ENCODE measurements around the gene TMUB1. TPM values are rescaled to one million over a fixed set of nuclear protein-coding genes. Genes with fewer than 3 reads are reported as not detected.

TMUB1 gene
- total and polyA plus RNA-seq, 2 donors (not counting 1 experiment from before 2014, with no cell fraction given): 49.2 to 102 TPM

DNA sequence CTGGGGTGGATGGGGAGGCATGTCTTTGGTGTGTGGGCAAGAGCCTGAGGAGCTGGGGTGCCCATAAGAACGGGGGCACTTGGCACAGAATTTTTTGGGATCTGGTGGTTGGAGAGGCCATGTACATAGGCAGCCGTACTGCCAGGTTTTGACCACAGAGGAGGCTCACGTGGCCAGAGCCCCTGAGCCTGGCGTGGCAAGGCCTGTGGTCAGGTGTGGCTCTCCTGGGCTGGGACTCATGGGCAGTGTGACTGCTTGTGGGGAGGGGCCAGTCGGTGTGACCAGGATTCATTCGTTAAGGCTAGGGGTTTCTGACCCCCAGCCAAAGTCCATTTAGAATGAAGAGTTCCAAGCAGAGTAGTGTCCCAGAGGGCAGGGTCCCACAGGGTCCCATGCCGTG is 41.2 kb upstream of the TMUB1 start:
- Histone ChIP-seq H3K27me3 (replicated peaks in 1 of 4; ENCODE audit: control extremely low read depth in 1 of 4, control insufficient read depth in 3 of 4, insufficient read depth in 4 of 4, low read length in 3 of 4) (no peaks in the 10 kb centered on the region), H3K4me2 (replicated peaks; ENCODE audit: low read depth, low read length, poor library complexity, severe bottlenecking) (no peak overlapping the region), H4K20me1 (ENCODE audit: control insufficient read depth, insufficient read depth, low read length, poor library complexity, severe bottlenecking) (no peaks in the 10 kb centered on the region), H3K4me3 (ENCODE audit: control extremely low read depth in 1 of 5, extremely low read depth in 1 of 5, insufficient read depth in 1 of 5, low read depth in 2 of 5, low read length in 4 of 5) (no peak overlapping the region), H3K36me3 (replicated peaks in 1 of 2; ENCODE audit: control extremely low read depth in 1 of 2, control insufficient read depth in 1 of 2, extremely low read depth in 1 of 2, insufficient read depth in 2 of 2, low read length in 1 of 2) (no peaks in the 10 kb centered on the region), H3K9ac (ENCODE audit: low read length) (no peak overlapping the region), H3K9me3 (ENCODE audit: control extremely low read depth in 1 of 3, control insufficient read depth in 2 of 3, insufficient read depth in 1 of 3, low read length in 2 of 3) (no peaks in the 10 kb centered on the region), H3K4me1 (ENCODE audit: control insufficient read depth in 2 of 2, insufficient read depth in 2 of 2, low read length in 2 of 2) (peaks cover 0 to 6% of the 10 kb centered on the region in 2 donors), H2AFZ (ENCODE audit: insufficient read depth, low read depth, low read length, poor library complexity, severe bottlenecking) (no peak overlapping the region), H3K27ac (ENCODE audit: low read length in 2 of 2) (no peak overlapping the region), H3K79me2 (ENCODE audit: control insufficient read depth, insufficient read depth, low read length) (no peaks in the 10 kb centered on the region)
- DNase-seq: no peak
- Mint-ChIP-seq H3K27me3 (peaks cover 3% of the 10 kb centered on the region), H3K9me3 (ENCODE audit: insufficient read depth) (no peaks in the 10 kb centered on the region), H3K4me3 (no peak overlapping the region), H3K4me1 (peaks cover 3% of the 10 kb centered on the region), H3K27ac (no peak overlapping the region)
- 96% methylated on average over 7 of the region's 7 CpGs for whole genome bisulfite sequencing (ENCODE audit: insufficient coverage)
- no peak for ATAC-seq (ENCODE audit: low read depth)
- intact Hi-C loops (cut with micrococcal nuclease): loop anchor here (1.0 kb wide), 1 partner anchor 48 kb away; no protein-coding TSS in a partner anchor
- TF ChIP-seq CTCF (IDR thresholded peaks at IDR 0.05) (no peak), EZH2 (IDR thresholded peaks at IDR 0.05; ENCODE audit: borderline replicate concordance, insufficient read depth, low read depth, low read length, poor library complexity, severe bottlenecking) (no peak)
- CTCF ChIA-PET: interaction anchor here (0.6 to 2.0 kb wide), 26 partner anchors 9 to 181 kb away, joined by 3 to 17 read pairs (median 4); partner anchors contain the start of gene FASTK
- POLR2A ChIA-PET: no interaction called here

DNA sequence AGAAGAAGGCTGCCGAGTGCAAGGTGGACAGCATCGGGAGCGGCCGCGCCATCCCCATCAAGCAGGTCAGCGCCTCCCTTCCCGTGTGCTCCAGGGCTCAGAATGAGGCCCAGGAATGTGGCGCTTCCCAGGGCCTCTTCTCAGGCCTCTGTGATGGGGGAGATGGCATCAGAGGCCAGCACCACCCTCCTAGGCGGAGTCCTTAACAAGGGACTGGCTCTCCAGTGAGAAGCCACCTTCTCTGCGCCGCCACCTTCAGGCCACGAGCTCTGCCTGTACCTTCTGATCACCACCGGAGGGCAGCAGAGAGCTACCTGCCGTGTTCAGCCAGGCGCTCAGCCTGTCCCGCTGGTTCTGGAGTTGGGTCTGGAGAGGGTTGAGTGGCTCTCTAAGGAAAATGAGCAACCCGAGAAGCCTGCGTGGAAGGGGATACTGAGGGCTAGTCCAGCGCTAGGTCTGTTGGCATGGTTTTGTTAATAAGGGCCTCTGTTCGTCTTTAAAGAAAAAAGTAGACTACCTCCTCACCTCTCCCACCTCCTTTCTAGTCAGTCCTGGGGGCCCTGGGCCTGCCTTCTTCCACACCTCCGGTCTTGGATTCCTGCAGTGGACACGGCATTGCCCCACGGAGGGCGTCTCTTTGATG is 40.6 kb upstream of the TMUB1 start:
- H4K20me1 ChIP-seq (ENCODE audit: control insufficient read depth, insufficient read depth, low read length, poor library complexity, severe bottlenecking): no peaks in the 10 kb centered on the region
- no peak for TF ChIP-seq EZH2 (IDR thresholded peaks at IDR 0.05; ENCODE audit: borderline replicate concordance, insufficient read depth, low read depth, low read length, poor library complexity, severe bottlenecking)
- peak; percentile 93 for TF ChIP-seq CTCF (IDR thresholded peaks at IDR 0.05)
- H2AFZ ChIP-seq (ENCODE audit: insufficient read depth, low read depth, low read length, poor library complexity, severe bottlenecking): no peak overlapping the region
- H3K36me3 ChIP-seq (replicated peaks in 1 of 2; ENCODE audit: control extremely low read depth in 1 of 2, control insufficient read depth in 1 of 2, extremely low read depth in 1 of 2, insufficient read depth in 2 of 2, low read length in 1 of 2): no peaks in the 10 kb centered on the region
- peaks cover 3% of the 10 kb centered on the region for H3K4me1 Mint-ChIP-seq
- peaks cover 3% of the 10 kb centered on the region for H3K27me3 Mint-ChIP-seq
- no peak overlapping the region for H3K4me2 ChIP-seq (replicated peaks; ENCODE audit: low read depth, low read length, poor library complexity, severe bottlenecking)
- intact Hi-C loops (cut with micrococcal nuclease): loop anchor here (1.0 kb wide), 1 partner anchor 48 kb away; no protein-coding TSS in a partner anchor
- DNase-seq (peak; percentile 85), ATAC-seq (ENCODE audit: low read depth) (peak; percentile 98)
- no peaks in the 10 kb centered on the region for H3K9me3 Mint-ChIP-seq (ENCODE audit: insufficient read depth)
- no peak overlapping the region for H3K27ac Mint-ChIP-seq
- H3K79me2 ChIP-seq (ENCODE audit: control insufficient read depth, insufficient read depth, low read length): no peaks in the 10 kb centered on the region
- no peaks in the 10 kb centered on the region for H3K27me3 ChIP-seq (replicated peaks in 1 of 4; ENCODE audit: control extremely low read depth in 1 of 4, control insufficient read depth in 3 of 4, insufficient read depth in 4 of 4, low read length in 3 of 4)
- POLR2A ChIA-PET: no interaction called here
- H3K4me1 ChIP-seq (ENCODE audit: control insufficient read depth in 2 of 2, insufficient read depth in 2 of 2, low read length in 2 of 2): peaks cover 0 to 6% of the 10 kb centered on the region in 2 donors
- H3K4me3 ChIP-seq (ENCODE audit: control extremely low read depth in 1 of 5, extremely low read depth in 1 of 5, insufficient read depth in 1 of 5, low read depth in 2 of 5, low read length in 4 of 5): no peak overlapping the region
- H3K9me3 ChIP-seq (ENCODE audit: control extremely low read depth in 1 of 3, control insufficient read depth in 2 of 3, insufficient read depth in 1 of 3, low read length in 2 of 3): no peaks in the 10 kb centered on the region
- H3K9ac ChIP-seq (ENCODE audit: low read length): no peak overlapping the region
- CTCF ChIA-PET: interaction anchor here (0.6 to 2.0 kb wide), 31 partner anchors 9 to 948 kb away, joined by 3 to 17 read pairs (median 4); partner anchors contain the start of gene FASTK
- 57% methylated on average over 7 of the region's 24 CpGs for WGBS (ENCODE audit: insufficient coverage)
- H3K4me3 Mint-ChIP-seq: no peak overlapping the region
- H3K27ac ChIP-seq (ENCODE audit: low read length in 2 of 2): no peak overlapping the region

All from B cell (primary cell).